ENCODE data around the gene DYNLT2. TPM values are rescaled to one million over a fixed set of nuclear protein-coding genes. Genes with fewer than 3 reads are reported as not detected.

DYNLT2 gene
- total and polyA plus RNA-seq, 2 of the 13 experiments (the other 11 are each of a cell fraction or from before 2014, with no cell fraction given), result 2.1 to 4.3 TPM

GRCh38 chr6:169723200-169723909 is 28.0 kb downstream of the DYNLT2 start (continued):
- TF ChIP-seq DR1 (CRISPR knock-in tag; IDR thresholded peaks at IDR 0.05), result no peak
- no peak for TF ChIP-seq GTF3A (CRISPR knock-in tag; conservative IDR thresholded peaks at IDR 0.05)
- TF ChIP-seq BRD4 (CRISPR knock-in tag; IDR thresholded peaks at IDR 0.05), result no peak
- 0 out of 2 replicates have a peak, but pooled peaks have one; percentile 36 for TF ChIP-seq YEATS4 (CRISPR knock-in tag; IDR thresholded peaks at IDR 0.05; ENCODE audit: borderline replicate concordance)
- TF ChIP-seq TCF12 (IDR thresholded peaks at IDR 0.05), result no peak
- no peak for TF ChIP-seq TCF12 (CRISPR knock-in tag; IDR thresholded peaks at IDR 0.05)
- no peak for TF ChIP-seq SOX5 (CRISPR knock-in tag; IDR thresholded peaks at IDR 0.05; ENCODE audit: borderline replicate concordance)
- TF ChIP-seq CENPT (CRISPR knock-in tag; IDR thresholded peaks at IDR 0.05; ENCODE audit: low read depth), result peak; percentile 56; the same call in 1 of the 2 replicates
- no peak; the same call in 2 of the 3 replicates for TF ChIP-seq MXI1 (IDR thresholded peaks at IDR 0.05; ENCODE audit: borderline replicate concordance, low read depth, low read length)
- no peak for TF ChIP-seq ETS1 (CRISPR knock-in tag; IDR thresholded peaks at IDR 0.05)
- no peak; the same call in 1 of the 2 replicates for TF ChIP-seq ZNF761 (CRISPR knock-in tag; conservative IDR thresholded peaks at IDR 0.05)
- no peak for TF ChIP-seq HOXA3 (CRISPR knock-in tag; IDR thresholded peaks at IDR 0.05)
- 0 out of 2 replicates have a peak, but pooled peaks have one; percentile 79 for TF ChIP-seq ZNF468 (CRISPR knock-in tag; IDR thresholded peaks at IDR 0.05)
- no peak for TF ChIP-seq ZNF333 (CRISPR knock-in tag; IDR thresholded peaks at IDR 0.05; ENCODE audit: borderline replicate concordance)
- no peak for TF ChIP-seq ZNF34 (CRISPR knock-in tag; IDR thresholded peaks at IDR 0.05; ENCODE audit: borderline replicate concordance)
- no peak for TF ChIP-seq ZNF746 (CRISPR knock-in tag; IDR thresholded peaks at IDR 0.05)
- peak; percentile 32; the same call in 1 of the 2 replicates for TF ChIP-seq POGZ (CRISPR knock-in tag; IDR thresholded peaks at IDR 0.05)

Data from HepG2 (cell line).